HG03108 (cell line): ENCODE results near the gene RIC8B.

Experiments used
- ATAC-seq: cut with Tn5 transposase; IDR thresholded peaks from one replicate; pipeline ENCODE4 v1.9.1; 2021; ENCODE audit warnings: moderate library complexity; ENCODE audit not compliant: unreplicated experiment

The RIC8B gene

GRCh38 chr12:106758349-106759110 is 16.0 kb upstream of the RIC8B start:
- no peak for ATAC-seq

- ATAC-seq: no peak
These were observed 14.8 kb upstream of the RIC8B start for GRCh38 chr12:106759526-106760183.

GRCh38 chr12:106760184-106760531 is 14.3 kb upstream of the RIC8B start:
- ATAC-seq: peak; percentile 96

GRCh38 chr12:106764220-106764619 is 10.3 kb upstream of the RIC8B start:
- ATAC-seq: no peak

GRCh38 chr12:106764738-106765137 is 9.7 kb upstream of the RIC8B start:
- ATAC-seq: no peak

- ATAC-seq: no peak
These were observed 8.1 kb upstream of the RIC8B start for GRCh38 chr12:106766393-106766826.

- ATAC-seq: no peak
These were observed 7.3 kb upstream of the RIC8B start for GRCh38 chr12:106767206-106767605.

- ATAC-seq: no peak
These were observed 6.3 kb upstream of the RIC8B start for GRCh38 chr12:106767954-106768822.

GRCh38 chr12:106769078-106769477 is 5.4 kb upstream of the RIC8B start:
- ATAC-seq: no peak

- ATAC-seq: no peak
These were observed 4.9 kb upstream of the RIC8B start for GRCh38 chr12:106769546-106769945.

GRCh38 chr12:106771425-106771824 is 3.1 kb upstream of the RIC8B start:
- ATAC-seq: no peak

- no peak for ATAC-seq
These were observed 1.0 kb upstream of the RIC8B start for GRCh38 chr12:106773286-106774004.

- ATAC-seq: peak; percentile 7
These were observed 484 bp downstream of the RIC8B start for GRCh38 chr12:106774808-106775524.

- no peak for ATAC-seq
These were observed 2.4 kb downstream of the RIC8B start for GRCh38 chr12:106776897-106777296.

- no peak for ATAC-seq
These were observed 5.6 kb downstream of the RIC8B start for GRCh38 chr12:106780010-106780631.

- ATAC-seq: no peak
These were observed 8.1 kb downstream of the RIC8B start for GRCh38 chr12:106782619-106783018.

- no peak for ATAC-seq
These were observed 9.0 kb downstream of the RIC8B start for GRCh38 chr12:106783515-106783914.

GRCh38 chr12:106790020-106790419 is 15.5 kb downstream of the RIC8B start:
- no peak for ATAC-seq

GRCh38 chr12:106791531-106791930 is 17.0 kb downstream of the RIC8B start:
- no peak for ATAC-seq

GRCh38 chr12:106794369-106794768 is 19.9 kb downstream of the RIC8B start:
- ATAC-seq: no peak
